Liver (tissue), 9 donors: ENCODE measurements around the gene NT5DC1. TPM values are rescaled to one million over a fixed set of nuclear protein-coding genes. Genes with fewer than 3 reads are reported as not detected.

Source experiments
- DNase-seq: peaks from one replicate; pipeline ENCODE4 v3.0.0-alpha.2; 2017; ENCODE audit warnings: low spot score
- H3K27ac ChIP-seq, 2 donors: one replicate each; pipeline ENCODE4 v1.7.0; 2013; ENCODE audit warnings: inconsistent platforms in 2 of 2, low read length in 2 of 2, control low read depth in 1 of 2, low read depth in 1 of 2, mild to moderate bottlenecking in 1 of 2
- H3K27me3 ChIP-seq, 4 donors: one replicate each; pipeline versions ENCODE4 v1.6.1 to v1.7.0; 2013; ENCODE audit warnings: low read length in 3 of 4, inconsistent platforms in 1 of 4, mild to moderate bottlenecking in 1 of 4, moderate library complexity in 1 of 4; ENCODE audit not compliant: control insufficient read depth in 4 of 4, insufficient read depth in 4 of 4
- H3K36me3 ChIP-seq, 4 donors: one replicate each; pipeline versions ENCODE4 v1.6.1 to v1.7.0; 2013; ENCODE audit warnings: low read length in 3 of 4, mild to moderate bottlenecking in 3 of 4, low read depth in 1 of 4, moderate library complexity in 1 of 4; ENCODE audit not compliant: control insufficient read depth in 4 of 4, insufficient read depth in 3 of 4
- H3K4me1 ChIP-seq, 4 donors: one replicate each; pipeline versions ENCODE4 v1.6.1 to v1.7.0; 2013; ENCODE audit warnings: low read length in 3 of 4, mild to moderate bottlenecking in 3 of 4, moderate library complexity in 1 of 4; ENCODE audit not compliant: control insufficient read depth in 4 of 4, insufficient read depth in 4 of 4
- H3K4me3 ChIP-seq, 3 donors: one replicate each; pipeline versions ENCODE4 v1.6.1 to v1.7.0; 2013; ENCODE audit warnings: low read length in 3 of 3, control low read depth in 1 of 3, low read depth in 1 of 3, mild to moderate bottlenecking in 1 of 3
- H3K9ac ChIP-seq, 2 donors: one replicate each; pipeline ENCODE4 v1.7.0; 2013; ENCODE audit warnings: low read length in 2 of 2, mild to moderate bottlenecking in 2 of 2, moderate library complexity in 2 of 2, control low read depth in 1 of 2, low read depth in 1 of 2
- H3K9me3 ChIP-seq, 4 donors: one replicate each; pipeline versions ENCODE4 v1.6.1 to v1.7.0; 2013; ENCODE audit warnings: low read length in 3 of 4; ENCODE audit not compliant: control insufficient read depth in 4 of 4
- ATF3 ChIP-seq: IDR thresholded peaks from 2 replicates; pipeline ENCODE4 v1.6.1; 2016; ENCODE audit warnings: antibody characterized with exemption
- CTCF ChIP-seq: fragments of 150-350 bp; IDR thresholded peaks from 2 replicates; pipeline ENCODE4 v1.5.1; 2017; ENCODE audit warnings: improper control_type of control experiment, low read depth, low read length; ENCODE audit not compliant: missing input control
- EGR1 ChIP-seq, 2 donors: IDR thresholded peaks; 2 replicates each; pipeline ENCODE4 v1.6.1; 2016 to 2018; ENCODE audit warnings: antibody characterized with exemption in 2 of 2, low read depth in 2 of 2
- FOXA1 ChIP-seq: IDR thresholded peaks from 2 replicates; pipeline ENCODE4 v1.6.1; 2016; ENCODE audit warnings: antibody characterized with exemption
- FOXA2 ChIP-seq: IDR thresholded peaks from 2 replicates; pipeline ENCODE4 v1.6.1; 2016; ENCODE audit warnings: antibody characterized with exemption
- GABPA ChIP-seq, 2 donors: IDR thresholded peaks in 1 of 2; conservative IDR thresholded peaks in 1 of 2; 2 replicates each; pipeline ENCODE4 v1.6.1; 2016; ENCODE audit warnings: antibody characterized with exemption in 2 of 2, mild to moderate bottlenecking in 1 of 2, moderate library complexity in 1 of 2
- HNF4A ChIP-seq, 2 donors: conservative IDR thresholded peaks; 2 replicates each; pipeline ENCODE4 v1.6.1; 2016; ENCODE audit warnings: antibody characterized with exemption in 2 of 2, mild to moderate bottlenecking in 2 of 2
- HNF4G ChIP-seq: IDR thresholded peaks from 2 replicates; pipeline ENCODE4 v1.6.1; 2016; ENCODE audit warnings: antibody characterized with exemption
- JUND ChIP-seq, 2 donors: IDR thresholded peaks; 2 replicates each; pipeline ENCODE4 v1.6.1; 2016; ENCODE audit warnings: antibody characterized with exemption in 2 of 2
- MAX ChIP-seq: IDR thresholded peaks from 2 replicates; pipeline ENCODE4 v1.6.1; 2016; ENCODE audit warnings: antibody characterized with exemption
- NR2F2 ChIP-seq: IDR thresholded peaks from 2 replicates; pipeline ENCODE4 v1.6.1; 2016; ENCODE audit warnings: antibody characterized with exemption
- RAD21 ChIP-seq, 2 donors: IDR thresholded peaks; 2 replicates each; pipeline ENCODE4 v1.6.1; 2016; ENCODE audit warnings: antibody characterized with exemption in 2 of 2, mild to moderate bottlenecking in 2 of 2
- REST ChIP-seq: IDR thresholded peaks from 2 replicates; pipeline ENCODE4 v1.6.1; 2016; ENCODE audit warnings: antibody characterized with exemption, mild to moderate bottlenecking
- RXRA ChIP-seq, 2 donors: IDR thresholded peaks; 2 replicates each; pipeline ENCODE4 v1.6.1; 2017 to 2018; ENCODE audit warnings: antibody characterized with exemption in 2 of 2, mild to moderate bottlenecking in 1 of 2
- SP1 ChIP-seq: IDR thresholded peaks from 2 replicates; pipeline ENCODE4 v1.6.1; 2018; ENCODE audit warnings: antibody characterized with exemption, mild to moderate bottlenecking
- TAF1 ChIP-seq: conservative IDR thresholded peaks from 2 replicates; pipeline ENCODE4 v1.6.1; 2016; ENCODE audit warnings: antibody characterized with exemption, mild to moderate bottlenecking
- YY1 ChIP-seq: IDR thresholded peaks from 2 replicates; pipeline ENCODE4 v1.6.1; 2016; ENCODE audit warnings: antibody characterized with exemption, mild to moderate bottlenecking
- ZBTB33 ChIP-seq: IDR thresholded peaks from 2 replicates; pipeline ENCODE4 v1.6.1; 2016; ENCODE audit warnings: antibody characterized with exemption
- WGBS: extraction: QIAGEN DNeasy Blood & Tissue Kit; methylation state at CpG from one replicate; pipeline ENCODE4 v1.1.7; 2013; 5-methylcytosine and 5-hydroxymethylcytosine counted together
- polyA plus RNA-seq, 2 donors: library from polyadenylated mRNA; stranded (reverse) in 1 of 2; unstranded in 1 of 2; fragments of 200-250 nt in 1 of 2; fragments of >200 nt in 1 of 2; fragmentation: Nextera tagmentation in 1 of 2; extraction: Ambion mirVana in 1 of 2; gene quantifications; one replicate each; pipeline versions ENCODE4 v1.2.1 to v1.2.3, GENCODE V29; 2013 to 2015
- total RNA-seq, 2 donors: library from RNA; depleted of rRNA; stranded (reverse); fragments of >200 nt; gene quantifications; one replicate each; pipeline ENCODE4 v1.2.3, GENCODE V29; 2014
- donor health status: healthy.
- donor health status: healthy.
- donor health status: healthy.
- donor health status: healthy.
- donor health status: healthy.

Gene NT5DC1
- total and polyA plus RNA-seq, 4 donors, result 10.4 to 31.4 (median 23.3) TPM

- peak; percentile 94 for TF ChIP-seq CTCF
- TF ChIP-seq RAD21 (IDR thresholded peaks at IDR 0.05), result peak; percentile 93 to 96
- TF ChIP-seq REST, result no peak
- TF ChIP-seq HNF4A (conservative IDR thresholded peaks at IDR 0.05), result no peak
- no peak for TF ChIP-seq NR2F2
- no peak for TF ChIP-seq SP1
- Histone ChIP-seq H3K4me3 (no peak overlapping the region), H3K27me3 (no peaks in the 10 kb centered on the region), H3K9me3 (no peaks in the 10 kb centered on the region), H3K4me1 (no peaks in the 10 kb centered on the region), H3K27ac (no peak overlapping the region), H3K36me3 (no peaks in the 10 kb centered on the region), H3K9ac (no peak overlapping the region)
- WGBS, result 79% methylated on average over 2 of the region's 2 CpGs
- no peak for DNase-seq
Measured at GRCh38 chr6:116287689-116288282, 187.1 kb downstream of the NT5DC1 start.

GRCh38 chr6:116289876-116290275 lies 189.2 kb downstream of the NT5DC1 start:
- Histone ChIP-seq H3K4me3 (no peak overlapping the region), H3K27me3 (no peaks in the 10 kb centered on the region), H3K36me3 (no peaks in the 10 kb centered on the region), H3K9ac (no peak overlapping the region), H3K27ac (no peak overlapping the region), H3K9me3 (no peaks in the 10 kb centered on the region), H3K4me1 (no peaks in the 10 kb centered on the region)
- TF ChIP-seq JUND (IDR thresholded peaks at IDR 0.05), result no peak
- TF ChIP-seq RXRA (IDR thresholded peaks at IDR 0.05), result no peak
- TF ChIP-seq NR2F2, result no peak
- TF ChIP-seq HNF4G, result no peak
- TF ChIP-seq TAF1, result no peak
- TF ChIP-seq REST, result no peak
- TF ChIP-seq MAX, result no peak
- no peak for TF ChIP-seq RAD21 (IDR thresholded peaks at IDR 0.05)
- TF ChIP-seq HNF4A (conservative IDR thresholded peaks at IDR 0.05), result no peak
- TF ChIP-seq GABPA (IDR thresholded peaks at IDR 0.05 in 1 of 2, conservative IDR thresholded peaks at IDR 0.05 in 1 of 2), result no peak
- TF ChIP-seq SP1, result no peak
- TF ChIP-seq ZBTB33, result no peak
- TF ChIP-seq FOXA2, result no peak
- no peak for TF ChIP-seq ATF3
- no peak for TF ChIP-seq EGR1 (IDR thresholded peaks at IDR 0.05; ENCODE audit: low read depth in 2 of 2)
- TF ChIP-seq YY1, result no peak
- no peak for TF ChIP-seq FOXA1
- TF ChIP-seq CTCF, result no peak
- no peak for DNase-seq
- 90% methylated on average over 2 of the region's 2 CpGs for WGBS
